Measurements from ENCODE around the gene MOBP. TPM values are rescaled to one million over a fixed set of nuclear protein-coding genes. Genes with fewer than 3 reads are reported as not detected.

The MOBP gene
- total RNA-seq, 3 donors from 2014 or later = under 0.01 TPM; not detected in 2

DNA sequence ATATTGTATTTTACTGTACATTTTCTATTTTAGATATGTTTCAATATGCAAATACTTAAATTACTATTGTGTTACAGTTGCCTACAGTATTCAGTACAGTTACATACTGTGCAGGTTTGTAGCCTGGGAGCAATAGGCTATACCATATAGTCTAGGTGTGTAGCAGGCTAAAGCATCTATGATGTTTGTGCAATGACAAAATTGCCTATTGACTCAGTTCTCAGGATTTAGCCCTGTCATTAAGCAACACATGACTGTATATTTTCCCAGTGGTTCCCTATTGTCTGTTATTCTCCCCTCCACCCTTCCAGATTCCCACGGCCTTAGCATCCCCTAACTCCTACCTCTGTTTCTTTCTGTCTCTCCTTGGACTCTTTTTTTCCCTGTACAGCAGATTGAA, 10.7 kb downstream of the MOBP start:
- TF ChIP-seq POLR2A (IDR thresholded peaks at IDR 0.05) = no peak
- TF ChIP-seq POLR2AphosphoS5 (IDR thresholded peaks at IDR 0.05) = no peak
- TF ChIP-seq, protein P1, sequence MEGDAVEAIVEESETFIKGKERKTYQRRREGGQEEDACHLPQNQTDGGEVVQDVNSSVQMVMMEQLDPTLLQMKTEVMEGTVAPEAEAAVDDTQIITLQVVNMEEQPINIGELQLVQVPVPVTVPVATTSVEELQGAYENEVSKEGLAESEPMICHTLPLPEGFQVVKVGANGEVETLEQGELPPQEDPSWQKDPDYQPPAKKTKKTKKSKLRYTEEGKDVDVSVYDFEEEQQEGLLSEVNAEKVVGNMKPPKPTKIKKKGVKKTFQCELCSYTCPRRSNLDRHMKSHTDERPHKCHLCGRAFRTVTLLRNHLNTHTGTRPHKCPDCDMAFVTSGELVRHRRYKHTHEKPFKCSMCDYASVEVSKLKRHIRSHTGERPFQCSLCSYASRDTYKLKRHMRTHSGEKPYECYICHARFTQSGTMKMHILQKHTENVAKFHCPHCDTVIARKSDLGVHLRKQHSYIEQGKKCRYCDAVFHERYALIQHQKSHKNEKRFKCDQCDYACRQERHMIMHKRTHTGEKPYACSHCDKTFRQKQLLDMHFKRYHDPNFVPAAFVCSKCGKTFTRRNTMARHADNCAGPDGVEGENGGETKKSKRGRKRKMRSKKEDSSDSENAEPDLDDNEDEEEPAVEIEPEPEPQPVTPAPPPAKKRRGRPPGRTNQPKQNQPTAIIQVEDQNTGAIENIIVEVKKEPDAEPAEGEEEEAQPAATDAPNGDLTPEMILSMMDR (IDR thresholded peaks at IDR 0.05) = no peak
- intact Hi-C loops (cut with DNase I; ENCODE audit: low total_unique reads) = no loop called here

DNA sequence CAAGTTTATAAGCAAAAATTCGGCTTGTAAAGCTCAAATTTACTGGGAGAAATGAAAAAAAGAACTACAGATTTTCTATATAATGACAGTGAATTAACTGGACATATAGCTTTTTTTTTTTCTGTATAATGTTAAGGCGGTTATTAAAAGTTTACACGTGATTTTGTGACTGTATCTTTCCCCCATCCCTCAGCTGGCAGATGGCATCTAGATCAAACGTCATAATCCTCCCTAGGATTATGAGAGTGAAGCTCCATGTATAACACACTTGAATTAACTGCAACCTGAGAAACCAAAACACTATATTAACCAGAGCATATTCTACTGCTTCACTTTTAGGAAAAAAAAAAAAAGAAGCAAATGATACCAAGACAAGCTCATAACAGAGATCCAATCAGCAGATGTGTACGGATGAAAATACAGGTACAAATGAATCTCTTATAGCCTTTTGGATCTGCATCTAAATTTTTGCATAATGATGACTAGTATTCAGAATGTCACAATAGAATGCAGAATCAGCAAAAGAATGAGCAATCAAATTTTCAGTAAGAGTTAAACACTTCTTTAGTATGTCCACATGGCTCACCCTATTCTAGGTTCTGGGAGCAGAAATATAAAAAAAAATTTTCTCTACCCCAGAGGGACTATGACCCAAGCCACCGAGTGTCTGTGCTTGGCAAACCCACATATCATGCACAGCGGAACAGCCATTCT, 12.4 kb downstream of the MOBP start:
- H3K27me3 ChIP-seq = no peaks in the 10 kb centered on the region
- no peak overlapping the region for H3K4me3 ChIP-seq
- no peaks in the 10 kb centered on the region for H3K4me1 ChIP-seq
- H3K36me3 ChIP-seq = no peaks in the 10 kb centered on the region
- intact Hi-C loops (cut with DNase I; ENCODE audit: low total_unique reads) = no loop called here
- H3K9me3 ChIP-seq = no peaks in the 10 kb centered on the region
- no peak for DNase-seq (ENCODE audit: low spot score in 2 of 2)
- TF ChIP-seq POLR2AphosphoS5 (IDR thresholded peaks at IDR 0.05) (no peak), POLR2A (IDR thresholded peaks at IDR 0.05) (no peak)
- TF ChIP-seq, protein P1 (IDR thresholded peaks at IDR 0.05) = no peak
- H3K27ac ChIP-seq = no peak overlapping the region

More for the DNA sequence above, 10.7 kb downstream of the MOBP start:
- Histone ChIP-seq H3K36me3 (no peaks in the 10 kb centered on the region), H3K4me3 (no peak overlapping the region), H3K9me3 (no peaks in the 10 kb centered on the region), H3K27me3 (no peaks in the 10 kb centered on the region), H3K27ac (no peak overlapping the region), H3K4me1 (no peaks in the 10 kb centered on the region)
- no peak for DNase-seq (ENCODE audit: low spot score in 2 of 2)

DNA sequence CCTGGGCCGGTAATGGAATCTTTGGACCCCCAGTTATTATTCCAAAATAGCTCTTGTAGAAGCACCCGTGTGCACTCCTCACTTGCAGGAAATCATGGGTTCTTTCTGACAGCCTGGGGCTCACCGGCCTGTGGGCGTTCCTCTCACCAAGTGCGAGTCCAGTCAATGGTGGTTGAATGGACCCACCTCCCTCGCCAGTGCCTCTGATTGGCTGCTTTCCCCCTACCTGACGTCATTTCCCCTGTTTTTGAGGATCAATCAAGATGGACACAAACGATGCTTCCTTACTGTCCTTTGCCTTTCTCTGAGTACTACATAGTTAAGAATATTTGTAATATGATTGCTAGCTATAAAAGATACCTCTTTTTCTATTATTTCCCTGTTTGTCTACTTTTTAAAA, 18.1 kb downstream of the MOBP start:
- H3K9me3 ChIP-seq = no peaks in the 10 kb centered on the region
- H3K36me3 ChIP-seq = no peaks in the 10 kb centered on the region
- no peak for DNase-seq (ENCODE audit: low spot score in 2 of 2)
- intact Hi-C loops (cut with DNase I; ENCODE audit: low total_unique reads) = no loop called here
- TF ChIP-seq, protein P1 (IDR thresholded peaks at IDR 0.05) = no peak
- TF ChIP-seq POLR2AphosphoS5 (IDR thresholded peaks at IDR 0.05) (no peak), POLR2A (IDR thresholded peaks at IDR 0.05) (no peak)
- no peak overlapping the region for H3K27ac ChIP-seq
- no peaks in the 10 kb centered on the region for H3K27me3 ChIP-seq
- H3K4me3 ChIP-seq = no peak overlapping the region
- no peaks in the 10 kb centered on the region for H3K4me1 ChIP-seq

DNA sequence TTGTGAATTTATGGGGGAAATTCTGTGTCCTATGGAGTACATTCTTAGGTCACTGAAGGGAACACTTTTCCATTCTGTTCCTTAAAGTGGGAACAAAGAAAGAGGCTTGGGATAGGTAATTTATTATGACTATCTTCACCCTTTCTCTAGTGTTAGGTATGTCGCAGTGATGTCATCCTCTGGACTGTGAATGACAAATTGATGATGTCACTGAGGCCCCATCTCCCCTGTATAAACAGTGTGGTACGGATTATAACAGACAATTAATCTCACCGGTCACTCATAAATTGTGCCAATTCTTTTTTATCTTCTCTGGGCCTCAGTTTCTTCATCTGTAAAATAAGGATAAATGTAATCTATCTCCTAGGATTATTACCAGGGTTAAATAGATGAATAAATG, 23.5 kb downstream of the MOBP start:
- no peaks in the 10 kb centered on the region for H3K27me3 ChIP-seq
- no peak for DNase-seq (ENCODE audit: low spot score in 2 of 2)
- no peaks in the 10 kb centered on the region for H3K36me3 ChIP-seq
- H3K27ac ChIP-seq = no peak overlapping the region
- no peaks in the 10 kb centered on the region for H3K9me3 ChIP-seq
- no peaks in the 10 kb centered on the region for H3K4me1 ChIP-seq
- no peak for TF ChIP-seq POLR2A (IDR thresholded peaks at IDR 0.05)
- no peak for TF ChIP-seq POLR2AphosphoS5 (IDR thresholded peaks at IDR 0.05)
- TF ChIP-seq, protein P1 (IDR thresholded peaks at IDR 0.05) = no peak
- intact Hi-C loops (cut with DNase I; ENCODE audit: low total_unique reads) = no loop called here
- no peak overlapping the region for H3K4me3 ChIP-seq

DNA sequence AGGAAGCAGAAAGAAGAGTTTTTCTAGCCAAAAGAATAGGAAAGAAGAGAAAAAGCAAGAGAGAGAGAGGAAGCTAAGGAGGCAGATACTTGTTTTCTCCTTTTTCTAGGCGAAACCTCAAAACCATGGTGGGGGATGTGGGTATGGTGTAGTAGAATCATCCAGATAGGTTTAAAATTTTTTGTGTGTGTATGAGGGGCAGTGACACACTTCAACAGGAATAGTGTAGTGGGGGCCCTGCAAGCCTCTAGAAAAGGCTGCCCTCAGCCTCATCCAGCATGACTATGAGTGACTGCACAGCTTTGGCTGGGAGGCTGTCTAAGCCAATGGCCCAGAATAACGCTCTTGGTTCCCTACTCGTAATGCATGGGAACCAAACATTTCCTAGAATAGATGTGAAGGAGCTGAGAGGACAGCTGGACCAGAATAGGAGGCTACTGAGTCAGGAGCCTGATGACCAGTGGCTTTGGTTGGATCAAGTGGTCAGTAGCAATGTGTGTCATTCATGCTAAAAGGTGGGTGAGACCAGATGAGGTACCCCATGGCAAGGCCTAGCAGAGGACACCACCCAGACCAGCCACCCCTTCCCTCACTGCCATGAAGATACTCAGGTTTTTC, 24.4 kb downstream of the MOBP start:
- TF ChIP-seq POLR2A (IDR thresholded peaks at IDR 0.05) = no peak
- TF ChIP-seq, protein P1 (IDR thresholded peaks at IDR 0.05) = no peak
- TF ChIP-seq POLR2AphosphoS5 (IDR thresholded peaks at IDR 0.05) = no peak

More for the DNA sequence above, 24.4 kb downstream of the MOBP start:
- no peak overlapping the region for H3K27ac ChIP-seq
- no peaks in the 10 kb centered on the region for H3K4me1 ChIP-seq
- no peak for DNase-seq (ENCODE audit: low spot score in 2 of 2)
- intact Hi-C loops (cut with DNase I; ENCODE audit: low total_unique reads) = no loop called here
- H3K27me3 ChIP-seq = no peaks in the 10 kb centered on the region
- H3K9me3 ChIP-seq = no peaks in the 10 kb centered on the region
- H3K36me3 ChIP-seq = no peaks in the 10 kb centered on the region
- H3K4me3 ChIP-seq = no peak overlapping the region
